Measurements from ENCODE around the gene KRT75. TPM values are rescaled to one million over a fixed set of nuclear protein-coding genes. Genes with fewer than 3 reads are reported as not detected.

KRT75 gene
- total and polyA plus RNA-seq, 10 donors: not detected

DNA sequence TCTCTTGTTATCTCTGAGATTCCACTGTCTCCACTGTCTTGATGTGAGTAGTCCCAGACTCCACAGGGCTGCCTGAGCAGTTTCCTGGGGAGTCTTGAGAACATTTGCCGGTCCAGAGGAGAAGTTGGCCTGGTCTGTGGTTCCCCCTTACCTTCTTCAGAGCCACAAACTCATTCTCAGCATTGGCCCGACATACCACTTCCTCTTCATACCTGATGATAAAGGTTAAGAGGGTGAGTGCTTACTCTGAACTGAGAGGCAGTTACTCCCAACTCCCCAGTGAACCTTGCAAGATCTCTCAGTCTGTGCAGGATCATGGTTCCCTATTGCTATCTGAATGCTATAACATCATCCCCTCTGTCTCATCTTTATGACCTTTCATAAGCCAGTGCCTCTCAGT, 51.3 kb downstream of the KRT75 start:
- H3K9me3 ChIP-seq: no peaks in the 10 kb centered on the region
- whole genome bisulfite sequencing, 5 donors: 15 to 63% (median 28%) methylated on average over 2 of the region's 2 CpGs
- H3K36me3 ChIP-seq: no peaks in the 10 kb centered on the region
- H3K27me3 ChIP-seq (replicated peaks in 1 of 7): peaks cover 0 to 15% (median 0%) of the 10 kb centered on the region in 7 donors
- no peaks in the 10 kb centered on the region for H3K4me1 ChIP-seq
- H3K27ac ChIP-seq: no peak overlapping the region
- intact Hi-C loops (cut with DNase I; ENCODE audit: low total_unique reads): loop anchor here (10.0 kb wide), 1 partner anchor 112 kb away; the partner anchor contains the start of gene KRT6A
- H3K4me3 ChIP-seq: no peak overlapping the region
- TF ChIP-seq POLR2A (IDR thresholded peaks at IDR 0.05) (no peak), POLR2AphosphoS5 (IDR thresholded peaks at IDR 0.05) (no peak)
- TF ChIP-seq, protein P1, sequence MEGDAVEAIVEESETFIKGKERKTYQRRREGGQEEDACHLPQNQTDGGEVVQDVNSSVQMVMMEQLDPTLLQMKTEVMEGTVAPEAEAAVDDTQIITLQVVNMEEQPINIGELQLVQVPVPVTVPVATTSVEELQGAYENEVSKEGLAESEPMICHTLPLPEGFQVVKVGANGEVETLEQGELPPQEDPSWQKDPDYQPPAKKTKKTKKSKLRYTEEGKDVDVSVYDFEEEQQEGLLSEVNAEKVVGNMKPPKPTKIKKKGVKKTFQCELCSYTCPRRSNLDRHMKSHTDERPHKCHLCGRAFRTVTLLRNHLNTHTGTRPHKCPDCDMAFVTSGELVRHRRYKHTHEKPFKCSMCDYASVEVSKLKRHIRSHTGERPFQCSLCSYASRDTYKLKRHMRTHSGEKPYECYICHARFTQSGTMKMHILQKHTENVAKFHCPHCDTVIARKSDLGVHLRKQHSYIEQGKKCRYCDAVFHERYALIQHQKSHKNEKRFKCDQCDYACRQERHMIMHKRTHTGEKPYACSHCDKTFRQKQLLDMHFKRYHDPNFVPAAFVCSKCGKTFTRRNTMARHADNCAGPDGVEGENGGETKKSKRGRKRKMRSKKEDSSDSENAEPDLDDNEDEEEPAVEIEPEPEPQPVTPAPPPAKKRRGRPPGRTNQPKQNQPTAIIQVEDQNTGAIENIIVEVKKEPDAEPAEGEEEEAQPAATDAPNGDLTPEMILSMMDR (IDR thresholded peaks at IDR 0.05 in 8 of 11, conservative IDR thresholded peaks at IDR 0.05 in 3 of 11): no peak
- peak; percentile 6 for DNase-seq

DNA sequence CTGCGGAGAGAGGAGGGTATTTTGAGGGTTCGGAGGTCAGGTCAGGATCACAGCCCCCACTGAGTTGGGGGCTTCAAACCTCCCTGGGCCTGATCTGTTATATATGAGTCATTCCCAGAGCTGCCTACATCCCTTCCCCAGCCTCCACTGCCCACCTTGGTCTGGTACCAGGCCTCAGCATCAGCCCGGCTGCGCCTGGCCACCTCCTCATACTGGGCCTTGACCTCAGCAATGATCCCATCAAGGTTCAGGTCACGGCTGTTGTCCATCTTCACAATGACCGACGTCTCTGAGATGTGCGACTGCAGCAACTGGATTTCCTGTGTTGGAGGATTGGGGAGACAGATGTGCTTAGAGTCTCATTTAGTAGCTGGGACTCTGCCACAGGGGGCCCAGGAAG, 53.0 kb downstream of the KRT75 start:
- Histone ChIP-seq H3K9me3 (no peaks in the 10 kb centered on the region), H3K4me3 (no peak overlapping the region), H3K27me3 (replicated peaks in 1 of 7) (peaks cover 0 to 27% (median 0%) of the 10 kb centered on the region in 7 donors), H3K4me1 (no peaks in the 10 kb centered on the region), H3K36me3 (no peaks in the 10 kb centered on the region), H3K27ac (no peak overlapping the region)
- WGBS, 5 donors: 75 to 90% (median 85%) methylated on average over 8 of the region's 8 CpGs
- TF ChIP-seq, protein P1 (IDR thresholded peaks at IDR 0.05 in 8 of 11, conservative IDR thresholded peaks at IDR 0.05 in 3 of 11): no peak
- TF ChIP-seq POLR2AphosphoS5 (IDR thresholded peaks at IDR 0.05) (no peak), POLR2A (IDR thresholded peaks at IDR 0.05) (no peak)
- DNase-seq: no peak
- intact Hi-C loops (cut with DNase I; ENCODE audit: low total_unique reads): loop anchor here (10.0 kb wide), 1 partner anchor 114 kb away; the partner anchor contains the start of gene KRT6A

DNA sequence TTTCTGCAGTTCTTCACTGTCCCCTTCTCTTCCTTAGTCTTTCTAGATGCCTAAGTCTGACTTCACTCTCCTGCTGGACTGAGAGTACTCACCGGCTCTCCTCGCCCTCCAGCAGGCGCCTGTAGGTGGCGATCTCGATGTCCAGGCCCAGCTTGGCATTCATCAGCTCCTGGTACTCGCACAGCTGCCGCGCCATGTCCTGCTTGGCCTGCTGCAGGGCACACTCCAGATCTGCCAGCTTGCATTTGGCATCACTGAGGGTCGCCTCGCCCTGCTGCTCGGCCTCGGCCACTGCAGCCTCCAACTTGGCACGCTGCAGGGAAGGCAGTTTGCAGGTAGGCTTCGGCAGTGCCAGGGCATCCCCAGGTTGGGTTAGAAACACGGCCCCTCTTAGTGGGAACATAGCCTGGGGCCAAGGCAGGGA, 53.9 kb downstream of the KRT75 start:
- H3K4me1 ChIP-seq: no peaks in the 10 kb centered on the region
- H3K4me3 ChIP-seq: no peak overlapping the region
- H3K36me3 ChIP-seq: no peaks in the 10 kb centered on the region
- H3K9me3 ChIP-seq: no peaks in the 10 kb centered on the region
- WGBS, 5 donors: 59 to 67% (median 65%) methylated on average over 14 to 15 of the region's 15 CpGs
- peaks cover 0 to 27% (median 0%) of the 10 kb centered on the region in 7 donors for H3K27me3 ChIP-seq (replicated peaks in 1 of 7)
- intact Hi-C loops (cut with DNase I; ENCODE audit: low total_unique reads): loop anchor here (10.0 kb wide), 1 partner anchor 115 kb away; the partner anchor contains the start of gene KRT6A
- DNase-seq: no peak
- TF ChIP-seq POLR2AphosphoS5 (IDR thresholded peaks at IDR 0.05) (no peak), POLR2A (IDR thresholded peaks at IDR 0.05) (no peak)
- TF ChIP-seq, protein P1 (IDR thresholded peaks at IDR 0.05 in 8 of 11, conservative IDR thresholded peaks at IDR 0.05 in 3 of 11): peak in 4 of 11 experiments; percentile 5 to 29 (median 23)
- H3K27ac ChIP-seq: no peak overlapping the region

DNA sequence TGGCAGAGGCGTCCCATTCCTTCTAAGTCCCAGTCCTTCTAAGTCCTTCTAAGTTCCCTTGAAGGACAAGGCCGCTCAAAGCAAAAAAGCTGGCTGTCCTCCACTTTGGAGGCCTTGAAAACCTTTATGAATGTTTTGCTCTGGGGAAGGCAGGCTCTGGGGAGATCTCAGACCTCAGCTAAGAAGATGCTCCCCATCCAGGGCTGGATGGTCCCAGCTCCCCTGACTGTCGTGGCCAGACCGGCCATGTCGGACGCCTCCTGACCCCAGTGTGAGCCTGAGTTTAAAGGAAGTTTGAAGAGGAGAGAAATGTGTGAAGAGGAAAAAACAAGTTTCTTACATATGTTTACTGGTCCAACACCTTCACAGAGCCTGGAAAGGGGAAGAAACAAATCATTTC, 54.6 kb downstream of the KRT75 start:
- Histone ChIP-seq H3K4me3 (no peak overlapping the region), H3K27ac (no peak overlapping the region), H3K36me3 (no peaks in the 10 kb centered on the region), H3K27me3 (replicated peaks in 1 of 7) (peaks cover 0 to 27% (median 0%) of the 10 kb centered on the region in 7 donors), H3K9me3 (no peaks in the 10 kb centered on the region), H3K4me1 (no peaks in the 10 kb centered on the region)
- DNase-seq: no peak
- intact Hi-C loops (cut with DNase I; ENCODE audit: low total_unique reads): loop anchor here (10.0 kb wide), 1 partner anchor 605 kb away; no protein-coding TSS in a partner anchor
- WGBS, 5 donors: 79 to 93% (median 85%) methylated on average over 6 of the region's 6 CpGs
- TF ChIP-seq POLR2A (IDR thresholded peaks at IDR 0.05) (no peak), POLR2AphosphoS5 (IDR thresholded peaks at IDR 0.05) (no peak)
- TF ChIP-seq, protein P1 (IDR thresholded peaks at IDR 0.05 in 8 of 11, conservative IDR thresholded peaks at IDR 0.05 in 3 of 11): no peak
